SK-N-SH treated with all-trans-retinoic acid at 6 μM for 48 hours (cell line): ENCODE results near the gene C10orf143.

Experiments
- ARNTL ChIP-seq: fragments of 450-650 bp; formaldehyde crosslinking; IDR thresholded peaks from 2 replicates; pipeline ENCODE4 v1.5.0; 2020; ENCODE audit warnings: low read depth, mild to moderate bottlenecking, moderate library complexity, borderline replicate concordance
- CREB5 ChIP-seq: fragments of 250-450 bp; sonication (Bioruptor Pico); IDR thresholded peaks from 2 replicates; pipeline ENCODE4 v1.5.1; 2020; ENCODE audit warnings: low read depth, mild to moderate bottlenecking, moderate library complexity
- CSDC2 ChIP-seq: fragments of 250-450 bp; sonication (Bioruptor Pico); IDR thresholded peaks from 2 replicates; pipeline ENCODE4 v1.5.0; 2020; ENCODE audit warnings: mild to moderate bottlenecking, moderate library complexity
- GLIS3 ChIP-seq: fragments of 250-450 bp; sonication (Bioruptor Pico); IDR thresholded peaks from 2 replicates; pipeline ENCODE4 v1.5.0; 2020; ENCODE audit warnings: mild to moderate bottlenecking, moderate library complexity
- ISL1 ChIP-seq: fragments of 250-450 bp; sonication (Bioruptor Pico); IDR thresholded peaks from 2 replicates; pipeline ENCODE4 v2.1.2; 2022; ENCODE audit warnings: mild to moderate bottlenecking, moderate library complexity
- OSR1 ChIP-seq: fragments of 250-450 bp; sonication (Bioruptor Pico); IDR thresholded peaks from 2 replicates; pipeline ENCODE4 v1.8.0; 2022; ENCODE audit warnings: moderate library complexity, mild to moderate bottlenecking, inconsistent platforms
- RARB ChIP-seq: fragments of 250-450 bp; sonication (Bioruptor Pico); IDR thresholded peaks from 2 replicates; pipeline ENCODE4 v1.8.0; 2021; ENCODE audit warnings: mild to moderate bottlenecking, moderate library complexity
- TOX ChIP-seq: fragments of 250-450 bp; sonication (Bioruptor Pico); IDR thresholded peaks from 2 replicates; pipeline ENCODE4 v1.8.0; 2021; ENCODE audit warnings: mild to moderate bottlenecking, moderate library complexity, borderline replicate concordance
- ZC3H10 ChIP-seq: fragments of 250-450 bp; sonication (Bioruptor Pico); IDR thresholded peaks from 2 replicates; pipeline ENCODE4 v1.5.1; 2021; ENCODE audit warnings: mild to moderate bottlenecking, moderate library complexity
- ZFP3 ChIP-seq: fragments of 250-450 bp; sonication (Bioruptor Pico); IDR thresholded peaks from 2 replicates; pipeline ENCODE4 v1.5.0; 2020; ENCODE audit warnings: mild to moderate bottlenecking, moderate library complexity
- ZFP30 ChIP-seq: fragments of 450-650 bp; formaldehyde crosslinking; IDR thresholded peaks from 2 replicates; pipeline ENCODE4 v1.5.0; 2022; ENCODE audit warnings: mild to moderate bottlenecking, moderate library complexity
- TF ChIP-seq, protein P1 (sequence below): fragments of 250-450 bp; sonication (Bioruptor Pico); IDR thresholded peaks from 2 replicates; pipeline ENCODE4 v1.8.0; 2020; ENCODE audit warnings: mild to moderate bottlenecking, moderate library complexity, borderline replicate concordance

DNA sequence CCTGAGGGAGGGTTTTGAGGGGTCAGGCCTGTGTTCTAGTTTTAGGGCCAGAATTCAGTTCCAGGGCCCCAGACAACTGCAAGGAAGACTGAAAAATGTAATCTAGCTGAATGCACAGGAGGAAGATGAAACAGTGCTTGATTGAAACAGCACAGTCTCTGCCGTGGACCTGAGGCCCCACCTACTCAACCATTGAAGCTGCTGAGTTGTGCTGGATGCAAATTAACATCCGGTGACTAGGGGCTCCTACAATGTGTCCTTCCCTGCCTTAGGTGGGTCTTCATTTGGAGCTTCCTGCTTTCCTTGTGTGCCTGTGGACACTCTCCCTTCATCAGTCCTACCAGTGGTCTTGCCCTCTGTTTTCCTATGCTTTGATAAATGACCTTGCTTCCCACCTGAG, 31.2 kb upstream of the C10orf143 start:
- TF ChIP-seq CSDC2 (CRISPR knock-in tag) (no peak), ZC3H10 (CRISPR knock-in tag) (no peak), ISL1 (CRISPR knock-in tag) (no peak), CREB5 (no peak), GLIS3 (CRISPR knock-in tag) (no peak), ZFP3 (CRISPR knock-in tag) (no peak), TOX (CRISPR knock-in tag) (no peak), ARNTL (CRISPR knock-in tag) (no peak), OSR1 (CRISPR knock-in tag) (no peak), ZFP30 (CRISPR knock-in tag) (no peak), RARB (CRISPR knock-in tag) (no peak)
- TF ChIP-seq, protein P1, sequence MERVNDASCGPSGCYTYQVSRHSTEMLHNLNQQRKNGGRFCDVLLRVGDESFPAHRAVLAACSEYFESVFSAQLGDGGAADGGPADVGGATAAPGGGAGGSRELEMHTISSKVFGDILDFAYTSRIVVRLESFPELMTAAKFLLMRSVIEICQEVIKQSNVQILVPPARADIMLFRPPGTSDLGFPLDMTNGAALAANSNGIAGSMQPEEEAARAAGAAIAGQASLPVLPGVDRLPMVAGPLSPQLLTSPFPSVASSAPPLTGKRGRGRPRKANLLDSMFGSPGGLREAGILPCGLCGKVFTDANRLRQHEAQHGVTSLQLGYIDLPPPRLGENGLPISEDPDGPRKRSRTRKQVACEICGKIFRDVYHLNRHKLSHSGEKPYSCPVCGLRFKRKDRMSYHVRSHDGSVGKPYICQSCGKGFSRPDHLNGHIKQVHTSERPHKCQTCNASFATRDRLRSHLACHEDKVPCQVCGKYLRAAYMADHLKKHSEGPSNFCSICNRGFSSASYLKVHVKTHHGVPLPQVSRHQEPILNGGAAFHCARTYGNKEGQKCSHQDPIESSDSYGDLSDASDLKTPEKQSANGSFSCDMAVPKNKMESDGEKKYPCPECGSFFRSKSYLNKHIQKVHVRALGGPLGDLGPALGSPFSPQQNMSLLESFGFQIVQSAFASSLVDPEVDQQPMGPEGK (CRISPR knock-in tag) = no peak
